Fibroblast of pulmonary artery (primary cell): ENCODE results near the gene TLCD5.

ENCODE experiments used
- DNase-seq: peaks from one replicate; pipeline ENCODE4 v3.0.0-alpha.2; 2010; ENCODE audit warnings: low read depth
- H3K4me3 ChIP-seq: replicated peaks from 2 replicates; pipeline ENCODE4 v1.5.1; 2011; ENCODE audit warnings: low read depth, mild to moderate bottlenecking, control low read depth, low read length, moderate library complexity
- TF ChIP-seq, protein P1 (sequence below): IDR thresholded peaks from 2 replicates; pipeline ENCODE4 v1.5.1; 2011; ENCODE audit warnings: mild to moderate bottlenecking, control low read depth, low read length, inconsistent platforms; ENCODE audit errors: missing control alignments

Gene TLCD5

GRCh38 chr11:120342226-120342625, 17.1 kb downstream of the TLCD5 start:
- H3K4me3 ChIP-seq: no peak overlapping the region
- no peak for DNase-seq
- TF ChIP-seq, protein P1, sequence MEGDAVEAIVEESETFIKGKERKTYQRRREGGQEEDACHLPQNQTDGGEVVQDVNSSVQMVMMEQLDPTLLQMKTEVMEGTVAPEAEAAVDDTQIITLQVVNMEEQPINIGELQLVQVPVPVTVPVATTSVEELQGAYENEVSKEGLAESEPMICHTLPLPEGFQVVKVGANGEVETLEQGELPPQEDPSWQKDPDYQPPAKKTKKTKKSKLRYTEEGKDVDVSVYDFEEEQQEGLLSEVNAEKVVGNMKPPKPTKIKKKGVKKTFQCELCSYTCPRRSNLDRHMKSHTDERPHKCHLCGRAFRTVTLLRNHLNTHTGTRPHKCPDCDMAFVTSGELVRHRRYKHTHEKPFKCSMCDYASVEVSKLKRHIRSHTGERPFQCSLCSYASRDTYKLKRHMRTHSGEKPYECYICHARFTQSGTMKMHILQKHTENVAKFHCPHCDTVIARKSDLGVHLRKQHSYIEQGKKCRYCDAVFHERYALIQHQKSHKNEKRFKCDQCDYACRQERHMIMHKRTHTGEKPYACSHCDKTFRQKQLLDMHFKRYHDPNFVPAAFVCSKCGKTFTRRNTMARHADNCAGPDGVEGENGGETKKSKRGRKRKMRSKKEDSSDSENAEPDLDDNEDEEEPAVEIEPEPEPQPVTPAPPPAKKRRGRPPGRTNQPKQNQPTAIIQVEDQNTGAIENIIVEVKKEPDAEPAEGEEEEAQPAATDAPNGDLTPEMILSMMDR: no peak

DNA sequence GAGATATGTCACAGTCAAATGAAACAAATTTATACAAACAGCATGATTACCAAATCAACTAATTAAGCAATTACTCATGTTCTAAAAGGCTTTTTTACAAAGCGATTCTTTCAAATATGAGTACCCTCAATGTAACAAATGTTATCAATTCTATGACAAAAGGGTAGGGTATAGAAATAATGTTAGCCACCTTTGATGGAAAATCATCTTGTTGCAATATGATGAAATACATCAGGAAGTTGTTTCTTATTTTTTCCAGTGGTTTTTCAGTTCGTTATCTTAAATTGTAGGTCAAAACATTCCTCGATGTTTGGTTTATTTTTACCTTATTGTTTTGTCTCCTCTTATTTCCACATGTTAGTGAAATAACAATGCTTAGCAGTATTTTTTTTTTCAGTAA, 17.6 kb downstream of the TLCD5 start:
- H3K4me3 ChIP-seq: no peak overlapping the region
- TF ChIP-seq, protein P1: no peak
- no peak for DNase-seq

DNA sequence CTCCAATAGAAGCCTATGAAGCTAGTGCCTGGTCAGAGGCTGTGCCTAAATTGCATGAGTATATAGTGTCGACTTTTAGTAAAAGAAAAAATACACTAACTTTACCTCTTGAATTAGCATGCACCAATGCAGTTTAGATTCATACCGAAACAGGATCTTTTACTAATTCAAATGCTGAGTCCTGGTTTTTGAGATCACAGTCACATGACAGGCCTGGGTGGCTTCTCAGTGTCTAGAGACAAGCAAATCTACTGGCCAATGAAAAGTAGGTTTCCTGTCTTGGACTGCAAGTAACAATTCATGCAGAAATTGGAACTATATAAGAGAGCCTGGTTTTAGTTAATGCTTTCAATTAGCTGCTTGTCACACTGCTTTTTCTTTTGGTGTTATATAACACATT, 18.3 kb downstream of the TLCD5 start:
- no peak for DNase-seq
- H3K4me3 ChIP-seq: no peak overlapping the region
- TF ChIP-seq, protein P1: no peak

DNA sequence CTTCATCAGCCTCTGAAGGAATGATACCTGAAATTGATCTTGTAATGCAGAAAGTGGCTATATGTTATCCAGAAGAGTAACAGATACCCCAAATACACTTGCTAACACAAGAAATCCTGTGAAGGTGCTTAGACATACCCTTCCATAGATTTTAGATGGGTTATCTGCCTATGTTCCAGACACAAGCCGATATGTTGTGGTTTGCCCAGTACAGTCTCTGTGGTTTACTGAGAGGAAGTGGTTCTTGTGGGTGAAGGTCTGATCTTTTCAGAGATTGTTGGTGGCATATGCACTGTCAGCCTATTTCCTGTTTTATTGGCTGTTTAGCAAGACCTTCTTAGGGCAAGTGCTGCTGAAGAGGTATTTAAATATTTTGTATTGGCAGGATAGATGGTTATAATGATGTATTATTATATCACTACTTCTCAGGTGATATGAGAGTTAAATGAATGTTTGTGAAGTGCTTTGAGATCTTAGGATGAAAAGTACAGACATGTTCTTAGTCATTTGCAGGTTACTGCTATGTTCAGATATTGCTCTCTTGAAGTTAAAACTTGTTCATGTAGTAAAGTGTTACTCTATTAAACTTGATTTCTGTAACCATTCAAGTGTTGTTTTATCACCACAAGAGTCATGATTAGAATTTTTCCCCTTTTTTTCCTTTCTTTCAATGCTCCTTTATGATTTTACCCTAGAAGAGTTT, 19.4 kb downstream of the TLCD5 start:
- H3K4me3 ChIP-seq: no peak overlapping the region
- no peak for DNase-seq
- TF ChIP-seq, protein P1: no peak

DNA sequence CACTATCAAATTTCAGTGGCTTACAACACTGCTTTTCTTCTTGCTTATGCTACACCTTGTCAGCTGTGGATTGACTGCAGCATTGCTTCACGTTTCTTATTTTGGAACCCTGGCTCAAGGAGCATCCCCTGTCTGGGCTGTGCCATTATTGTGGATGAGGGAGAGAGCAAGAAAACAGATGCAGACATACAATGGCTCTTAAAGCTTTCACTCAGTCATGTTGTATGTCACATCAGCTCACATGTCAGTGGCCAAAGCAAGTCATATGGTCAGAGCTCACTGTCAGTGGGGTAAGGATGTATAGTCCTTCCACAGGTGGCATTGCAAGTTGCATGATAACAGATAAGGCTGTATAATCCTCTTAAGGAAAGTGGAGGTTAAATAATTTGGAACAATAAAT, 21.1 kb downstream of the TLCD5 start:
- DNase-seq: no peak
- TF ChIP-seq, protein P1: no peak
- H3K4me3 ChIP-seq: no peak overlapping the region

DNA sequence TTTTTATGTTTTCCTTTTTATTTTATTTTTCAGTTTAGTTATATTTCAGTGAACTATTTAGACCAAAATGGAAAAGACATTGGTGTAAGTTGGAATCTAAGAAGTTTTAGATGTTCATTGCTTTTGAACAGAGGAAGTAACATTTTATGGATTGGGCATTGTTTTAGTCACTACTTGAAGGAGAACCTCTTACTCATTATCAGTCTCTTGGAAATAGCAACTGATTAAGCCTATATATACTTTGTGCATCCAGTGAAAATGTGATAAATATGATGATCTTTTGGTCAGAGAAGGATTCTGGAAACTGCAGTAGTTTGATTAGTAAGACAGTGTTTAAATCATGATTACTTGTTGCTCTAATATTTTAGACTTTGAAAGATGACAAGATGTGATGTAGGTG, 25.5 kb downstream of the TLCD5 start:
- no peak for DNase-seq
- TF ChIP-seq, protein P1: no peak
- H3K4me3 ChIP-seq: no peak overlapping the region

DNA sequence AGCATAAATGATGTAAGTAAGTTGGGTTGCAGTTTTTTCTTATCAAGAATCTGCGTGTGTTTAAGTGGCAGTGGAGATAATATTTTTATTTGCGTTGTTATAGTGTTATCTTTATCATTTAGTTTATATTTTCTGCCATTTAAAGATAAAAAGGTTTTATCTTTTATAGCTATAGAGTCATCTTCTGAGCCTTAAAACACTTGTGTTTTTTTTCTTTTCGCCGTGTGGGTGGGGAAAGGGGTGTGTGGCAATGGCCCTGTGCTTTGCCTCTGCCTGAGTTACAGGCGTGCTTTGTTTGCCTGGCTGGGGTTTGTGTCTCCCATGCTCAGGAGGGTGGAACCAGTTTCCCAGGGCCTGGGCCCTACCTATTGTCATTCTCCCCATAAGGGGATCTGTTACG, 27.3 kb downstream of the TLCD5 start:
- TF ChIP-seq, protein P1: no peak
- DNase-seq: no peak

More for the DNA sequence above, 27.3 kb downstream of the TLCD5 start:
- H3K4me3 ChIP-seq: no peak overlapping the region
